PFSK-1 (cell line): ENCODE data around the gene BIK.

Experiments
- FOXP2 ChIP-seq: optimal IDR thresholded peaks from 2 replicates; pipeline ENCODE3; 2011; ENCODE audit warnings: borderline replicate concordance, control low read depth, inconsistent platforms; ENCODE audit not compliant: insufficient read depth; ENCODE audit errors: extremely low read length, extremely low read depth
- POLR2AphosphoS5 ChIP-seq: IDR thresholded peaks from 2 replicates; pipeline ENCODE4 v1.6.1; 2012; ENCODE audit warnings: low read depth, mild to moderate bottlenecking, control low read depth, low read length, moderate library complexity
- SIN3A ChIP-seq: IDR thresholded peaks from 2 replicates; pipeline ENCODE4 v1.6.1; 2012; ENCODE audit warnings: mild to moderate bottlenecking, low read length, moderate library complexity, borderline replicate concordance; ENCODE audit not compliant: insufficient read depth
- TAF1 ChIP-seq: IDR thresholded peaks from 2 replicates; pipeline ENCODE4 v1.6.1; 2012; ENCODE audit warnings: low read length, control low read depth, borderline replicate concordance; ENCODE audit not compliant: insufficient read depth
- TF ChIP-seq, protein P1 (sequence below), 2 experiments: IDR thresholded peaks; 2 replicates each; pipeline versions ENCODE4 v1.6.1 to v1.8.0; 2011 to 2012; ENCODE audit warnings: low read depth in 2 of 2, low read length in 2 of 2, control low read depth in 1 of 2, inconsistent platforms in 1 of 2, mild to moderate bottlenecking in 1 of 2, moderate library complexity in 1 of 2; ENCODE audit not compliant: insufficient read depth in 1 of 2

BIK gene

DNA sequence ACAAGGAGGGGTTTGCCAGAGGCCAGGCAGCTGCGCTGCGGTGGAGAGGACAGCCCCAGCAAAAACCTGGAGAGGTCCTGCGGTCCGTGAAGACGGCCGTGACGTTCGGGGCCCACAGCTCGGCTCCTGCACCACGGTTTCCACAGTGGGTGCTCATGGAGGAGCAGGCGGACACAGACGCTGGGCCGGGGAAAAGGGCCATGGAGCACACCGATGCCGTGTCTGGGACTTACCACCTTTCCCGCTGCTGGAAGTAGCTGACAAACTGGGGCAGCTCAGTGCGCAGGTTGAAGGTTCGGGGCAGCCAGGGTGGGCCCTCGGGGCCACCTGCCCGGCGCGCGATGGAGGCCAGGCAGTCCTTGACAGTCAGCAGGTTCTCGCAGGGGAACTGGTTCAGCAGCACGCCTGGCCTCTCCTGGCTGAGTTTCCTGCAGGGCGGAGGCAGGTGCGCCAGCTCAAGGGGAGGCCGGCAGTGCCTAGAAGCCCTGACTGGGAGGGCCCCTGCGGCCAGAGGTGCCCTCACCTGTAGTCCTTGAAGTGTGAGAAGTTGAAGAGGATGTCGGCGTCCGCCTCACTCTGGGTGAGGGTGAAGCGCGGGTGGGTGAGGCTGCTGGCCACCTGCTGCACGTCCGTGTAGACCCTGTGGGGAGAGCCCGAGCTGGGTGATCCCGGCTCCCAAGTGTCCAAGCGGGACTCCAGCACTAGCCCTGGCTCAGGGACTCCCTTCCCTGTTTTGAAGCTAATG is 63.6 kb downstream of the BIK start:
- TF ChIP-seq TAF1 (no peak), POLR2AphosphoS5 (no peak), SIN3A (no peak), FOXP2 (no peak)
- TF ChIP-seq, protein P1, sequence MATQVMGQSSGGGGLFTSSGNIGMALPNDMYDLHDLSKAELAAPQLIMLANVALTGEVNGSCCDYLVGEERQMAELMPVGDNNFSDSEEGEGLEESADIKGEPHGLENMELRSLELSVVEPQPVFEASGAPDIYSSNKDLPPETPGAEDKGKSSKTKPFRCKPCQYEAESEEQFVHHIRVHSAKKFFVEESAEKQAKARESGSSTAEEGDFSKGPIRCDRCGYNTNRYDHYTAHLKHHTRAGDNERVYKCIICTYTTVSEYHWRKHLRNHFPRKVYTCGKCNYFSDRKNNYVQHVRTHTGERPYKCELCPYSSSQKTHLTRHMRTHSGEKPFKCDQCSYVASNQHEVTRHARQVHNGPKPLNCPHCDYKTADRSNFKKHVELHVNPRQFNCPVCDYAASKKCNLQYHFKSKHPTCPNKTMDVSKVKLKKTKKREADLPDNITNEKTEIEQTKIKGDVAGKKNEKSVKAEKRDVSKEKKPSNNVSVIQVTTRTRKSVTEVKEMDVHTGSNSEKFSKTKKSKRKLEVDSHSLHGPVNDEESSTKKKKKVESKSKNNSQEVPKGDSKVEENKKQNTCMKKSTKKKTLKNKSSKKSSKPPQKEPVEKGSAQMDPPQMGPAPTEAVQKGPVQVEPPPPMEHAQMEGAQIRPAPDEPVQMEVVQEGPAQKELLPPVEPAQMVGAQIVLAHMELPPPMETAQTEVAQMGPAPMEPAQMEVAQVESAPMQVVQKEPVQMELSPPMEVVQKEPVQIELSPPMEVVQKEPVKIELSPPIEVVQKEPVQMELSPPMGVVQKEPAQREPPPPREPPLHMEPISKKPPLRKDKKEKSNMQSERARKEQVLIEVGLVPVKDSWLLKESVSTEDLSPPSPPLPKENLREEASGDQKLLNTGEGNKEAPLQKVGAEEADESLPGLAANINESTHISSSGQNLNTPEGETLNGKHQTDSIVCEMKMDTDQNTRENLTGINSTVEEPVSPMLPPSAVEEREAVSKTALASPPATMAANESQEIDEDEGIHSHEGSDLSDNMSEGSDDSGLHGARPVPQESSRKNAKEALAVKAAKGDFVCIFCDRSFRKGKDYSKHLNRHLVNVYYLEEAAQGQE (IDR thresholded peaks at IDR 0.05; ENCODE audit: insufficient read depth in 1 of 2, low read depth in 2 of 2, low read length in 2 of 2), result no peak

GRCh38 chr22:43174941-43175531 is 64.5 kb downstream of the BIK start:
- TF ChIP-seq SIN3A (no peak), FOXP2 (no peak), TAF1 (no peak), POLR2AphosphoS5 (no peak)
- TF ChIP-seq, protein P1 (IDR thresholded peaks at IDR 0.05; ENCODE audit: insufficient read depth in 1 of 2, low read depth in 2 of 2, low read length in 2 of 2), result no peak

- TF ChIP-seq SIN3A (no peak), POLR2AphosphoS5 (no peak), FOXP2 (no peak), TAF1 (no peak)
- TF ChIP-seq, protein P1 (IDR thresholded peaks at IDR 0.05; ENCODE audit: insufficient read depth in 1 of 2, low read depth in 2 of 2, low read length in 2 of 2), result no peak
Observed at GRCh38 chr22:43176090-43176489, 65.5 kb downstream of the BIK start.

DNA sequence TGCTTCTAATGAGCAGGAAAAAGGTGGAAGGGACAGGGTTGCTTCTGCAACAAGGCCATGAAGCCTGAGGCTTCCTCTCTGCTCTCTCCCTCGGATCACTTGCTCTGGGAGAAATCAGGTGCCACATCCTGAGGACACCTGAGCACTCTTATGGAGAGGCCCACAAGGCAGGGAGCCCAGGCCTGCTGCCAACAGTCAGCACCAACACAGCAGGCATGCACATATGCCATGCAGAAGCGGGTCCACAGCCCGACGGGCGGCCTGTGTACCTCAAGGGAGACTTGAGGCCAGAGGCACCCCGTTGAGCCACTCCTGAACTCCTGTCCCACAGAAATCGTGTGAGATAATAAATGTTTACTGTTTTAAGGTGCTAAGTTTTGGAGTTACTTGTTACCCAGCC is 66.9 kb downstream of the BIK start:
- TF ChIP-seq FOXP2 (no peak), SIN3A (no peak), TAF1 (no peak), POLR2AphosphoS5 (no peak)
- TF ChIP-seq, protein P1 (IDR thresholded peaks at IDR 0.05; ENCODE audit: insufficient read depth in 1 of 2, low read depth in 2 of 2, low read length in 2 of 2), result no peak
